Heart left ventricle (tissue), 13 donors: ENCODE data around the gene PLPPR2.

Source experiments
- CTCF ChIP-seq, 12 donors: fragments of 200-600 bp; sonication (generic) in 4 of 12; IDR thresholded peaks; one replicate each; pipeline versions ENCODE4 v1.5.0 to v1.8.0; 2018 to 2022; ENCODE audit warnings: antibody characterized with exemption in 12 of 12, mild to moderate bottlenecking in 5 of 12
- POLR2A ChIP-seq, 2 donors: fragments of 450-650 bp; IDR thresholded peaks; one replicate each; pipeline ENCODE4 v1.6.1; 2017; ENCODE audit warnings: antibody characterized with exemption in 2 of 2, mild to moderate bottlenecking in 2 of 2, moderate library complexity in 2 of 2
- donor health status: ischemic (EF 13 %, LVEDD 7.1; RV severe dilation, severe dysfunction).
- donor health status: DM: no; HTN: yes; CAD: no.
- donor health status: DM: no; HTN: no; CAD: no.
- donor health status: ischemic (EF 25% LVEDD 6.9; RV normal size, moderate dysfunction).
- donor health status: ischemic (EF 25% LVEDD 5.7; RV mildly dilated, moderate dysfunction).
- donor health status: ischemic (EF 35%, LVEDD 5.7; RV mildly dilated, moderate dysfunction).
- donor health status: nonischemic (EF 11% LVEDD 7.7; RV severe dilation, severe dysfunction).
- donor health status: DM: yes; HTN: yes; CAD: no.
- donor health status: PGD.
- donor health status: ischemic (EF 29% LVEDD 5.4; RV normal size, mild dysfunction).
- donor health status: nonischemic (EF 23%, LVEDD 6.1; RV moderate dilation, normal function).

GRCh38 chr19:11379857-11380350 lies 24.7 kb downstream of the PLPPR2 start:
- TF ChIP-seq CTCF (IDR thresholded peaks at IDR 0.05), result no peak
- no peak for TF ChIP-seq POLR2A (IDR thresholded peaks at IDR 0.05)
